H1 (cell line): ENCODE results near the gene KIF26B.

Experiments used
- CBX5 ChIP-seq: fragments of 300-800, 300-1000 bp; sonication (generic); IDR thresholded peaks from 2 replicates; pipeline ENCODE4 v1.7.1; 2016; ENCODE audit warnings: antibody characterized with exemption, low read length, low read depth
- CHD1 ChIP-seq: IDR thresholded peaks from 2 replicates; pipeline ENCODE4 v1.6.1; 2012; ENCODE audit warnings: low read depth, low read length, improper control_type of control experiment
- CHD2 ChIP-seq: IDR thresholded peaks from 2 replicates; pipeline ENCODE4 v1.6.1; 2012; ENCODE audit warnings: low read length, improper control_type of control experiment
- CREB1 ChIP-seq: IDR thresholded peaks from 2 replicates; pipeline ENCODE4 v1.6.1; 2012; ENCODE audit warnings: inconsistent platforms
- CTCF ChIP-seq, 3 experiments: IDR thresholded peaks; 1 replicate in 2 of 3; 2 replicates in 1 of 3; pipeline versions ENCODE4 v1.5.1 to v1.6.1; 2011; ENCODE audit warnings: low read length in 3 of 3, mild to moderate bottlenecking in 3 of 3, inconsistent platforms in 2 of 3, low read depth in 1 of 3, moderate library complexity in 1 of 3; ENCODE audit not compliant: insufficient read depth in 1 of 3; ENCODE audit errors: control extremely low read depth in 1 of 3
- E2F6 ChIP-seq: IDR thresholded peaks from 2 replicates; pipeline ENCODE4 v1.6.1; 2012; ENCODE audit warnings: inconsistent platforms
- EGR1 ChIP-seq: IDR thresholded peaks from 2 replicates; pipeline ENCODE4 v1.6.1; 2011; ENCODE audit warnings: low read depth, low read length, borderline replicate concordance
- FOSL1 ChIP-seq: IDR thresholded peaks from 2 replicates; pipeline ENCODE4 v1.6.1; 2011; ENCODE audit warnings: mild to moderate bottlenecking, low read depth, low read length, moderate library complexity; ENCODE audit not compliant: insufficient read depth
- HDAC2 ChIP-seq, 2 experiments: fragments of 300-600 bp in 1 of 2; sonication (generic) in 1 of 2; IDR thresholded peaks; 2 replicates each; pipeline ENCODE4 v1.6.1; 2011 to 2012; ENCODE audit warnings: low read depth in 2 of 2, low read length in 2 of 2, mild to moderate bottlenecking in 2 of 2, moderate library complexity in 2 of 2, borderline replicate concordance in 1 of 2, inconsistent platforms in 1 of 2
- MAX ChIP-seq: IDR thresholded peaks from 2 replicates; pipeline ENCODE4 v1.6.1; 2012; ENCODE audit warnings: inconsistent platforms
- POLR2A ChIP-seq, 2 experiments: IDR thresholded peaks; 1 replicate in 1 of 2; 2 replicates in 1 of 2; pipeline ENCODE4 v1.6.1; 2011; ENCODE audit warnings: low read depth in 2 of 2, low read length in 2 of 2, mild to moderate bottlenecking in 2 of 2; ENCODE audit errors: control extremely low read depth in 1 of 2
- RAD21 ChIP-seq, 2 experiments: IDR thresholded peaks in 1 of 2; conservative IDR thresholded peaks in 1 of 2; 2 replicates each; pipeline ENCODE4 v1.6.1; 2011; ENCODE audit warnings: low read depth in 2 of 2, low read length in 2 of 2, improper control_type of control experiment in 1 of 2, inconsistent platforms in 1 of 2, mild to moderate bottlenecking in 1 of 2, moderate library complexity in 1 of 2
- SP1 ChIP-seq: IDR thresholded peaks from 2 replicates; pipeline ENCODE4 v1.6.1; 2011; ENCODE audit warnings: low read depth, low read length
- ZNF274 ChIP-seq: IDR thresholded peaks from 2 replicates; pipeline ENCODE4 v1.7.0; 2012; ENCODE audit warnings: low read length, borderline replicate concordance; ENCODE audit errors: extremely low read depth

GRCh38 chr1:245704765-245705164 lies 550.0 kb downstream of the KIF26B start:
- no peak for TF ChIP-seq RAD21 (IDR thresholded peaks at IDR 0.05 in 1 of 2, conservative IDR thresholded peaks at IDR 0.05 in 1 of 2; ENCODE audit: low read depth in 2 of 2, low read length in 2 of 2)
- no peak for TF ChIP-seq POLR2A (IDR thresholded peaks at IDR 0.05; ENCODE audit: control extremely low read depth in 1 of 2, low read depth in 2 of 2, low read length in 2 of 2)
- TF ChIP-seq HDAC2 (IDR thresholded peaks at IDR 0.05; ENCODE audit: borderline replicate concordance in 1 of 2, low read depth in 2 of 2, low read length in 2 of 2) = no peak
- TF ChIP-seq CREB1 = no peak
- no peak for TF ChIP-seq EGR1
- no peak for TF ChIP-seq FOSL1
- TF ChIP-seq MAX = no peak
- no peak for TF ChIP-seq CBX5
- no peak for TF ChIP-seq E2F6
- TF ChIP-seq CTCF (IDR thresholded peaks at IDR 0.05; ENCODE audit: control extremely low read depth in 1 of 3, insufficient read depth in 1 of 3, low read depth in 1 of 3, low read length in 3 of 3) = no peak
- TF ChIP-seq ZNF274 = no peak
- TF ChIP-seq CHD2 = no peak
- TF ChIP-seq SP1 = no peak
- no peak for TF ChIP-seq CHD1
